Measurements from ENCODE around the gene SP1. TPM values are rescaled to one million over a fixed set of nuclear protein-coding genes. Genes with fewer than 3 reads are reported as not detected.

Gene SP1
- total and polyA plus RNA-seq, 9 of the 15 experiments (the other 6 are each of a cell fraction or from before 2014, with no cell fraction given), result 8.0 to 65.5 (median 41.6) TPM

DNA sequence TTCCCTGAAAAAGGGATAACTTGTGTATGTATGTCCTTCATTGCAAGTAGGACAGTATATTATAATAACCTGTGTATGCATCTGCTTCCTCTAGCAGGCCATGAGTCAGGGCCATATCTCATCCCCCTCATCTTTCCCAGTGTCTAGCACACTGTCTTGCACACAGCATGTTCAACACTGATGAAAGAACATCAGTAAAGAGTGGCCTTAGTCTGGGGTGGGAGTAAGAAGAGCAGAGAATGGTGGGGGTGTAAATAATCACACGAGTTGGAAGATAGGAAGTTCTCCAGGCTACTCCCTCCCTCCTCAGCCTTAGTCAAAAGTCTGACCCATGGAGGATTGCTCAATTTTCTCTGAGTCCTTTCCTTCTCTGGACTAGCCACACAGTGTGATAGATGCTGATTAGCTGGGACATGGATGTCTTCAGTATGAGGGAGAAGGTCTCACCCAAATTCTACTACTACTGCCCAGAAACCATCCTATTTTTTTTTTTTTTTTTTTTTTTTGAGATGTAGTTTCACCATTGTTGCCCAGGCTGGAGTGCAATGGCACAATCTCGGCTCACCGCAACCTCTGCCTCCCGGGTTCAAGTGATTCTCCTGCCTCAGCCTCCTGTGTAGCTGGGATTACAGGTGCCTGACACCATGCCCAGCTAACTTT, 14.6 kb upstream of the SP1 start (continued):
- TF ChIP-seq TOE1 (IDR thresholded peaks at IDR 0.05; ENCODE audit: borderline replicate concordance), result no peak
- TF ChIP-seq TOE1 (CRISPR knock-in tag; IDR thresholded peaks at IDR 0.05; ENCODE audit: borderline replicate concordance, low read depth), result no peak
- no peak for TF ChIP-seq ZNF124 (CRISPR knock-in tag; IDR thresholded peaks at IDR 0.05)
- TF ChIP-seq BRF1 (IDR thresholded peaks at IDR 0.05; ENCODE audit: borderline replicate concordance, extremely low read depth, insufficient read length), result no peak
- TF ChIP-seq WHSC1 (IDR thresholded peaks at IDR 0.05; ENCODE audit: low read length), result no peak
- TF ChIP-seq CEBPB (tag; IDR thresholded peaks at IDR 0.05), result peak; percentile 87
- TF ChIP-seq CREM (IDR thresholded peaks at IDR 0.05; ENCODE audit: low read depth), result peak; percentile 50; the same call in 1 of the 2 replicates
- TF ChIP-seq, protein P1, sequence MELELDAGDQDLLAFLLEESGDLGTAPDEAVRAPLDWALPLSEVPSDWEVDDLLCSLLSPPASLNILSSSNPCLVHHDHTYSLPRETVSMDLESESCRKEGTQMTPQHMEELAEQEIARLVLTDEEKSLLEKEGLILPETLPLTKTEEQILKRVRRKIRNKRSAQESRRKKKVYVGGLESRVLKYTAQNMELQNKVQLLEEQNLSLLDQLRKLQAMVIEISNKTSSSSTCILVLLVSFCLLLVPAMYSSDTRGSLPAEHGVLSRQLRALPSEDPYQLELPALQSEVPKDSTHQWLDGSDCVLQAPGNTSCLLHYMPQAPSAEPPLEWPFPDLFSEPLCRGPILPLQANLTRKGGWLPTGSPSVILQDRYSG (tag; conservative IDR thresholded peaks at IDR 0.05; ENCODE audit: low read depth), result no peak
- no peak for TF ChIP-seq RERE (CRISPR knock-in tag; IDR thresholded peaks at IDR 0.05; ENCODE audit: borderline replicate concordance)
- TF ChIP-seq CC2D1A (IDR thresholded peaks at IDR 0.05), result no peak
- TF ChIP-seq KDM4B (IDR thresholded peaks at IDR 0.05; ENCODE audit: borderline replicate concordance in 2 of 2, low read depth in 1 of 2), result no peak
- no peak for TF ChIP-seq DDX20 (tag; IDR thresholded peaks at IDR 0.05; ENCODE audit: low read depth)
- TF ChIP-seq CREB1 (IDR thresholded peaks at IDR 0.05), result no peak
- TF ChIP-seq CREB1 (CRISPR knock-in tag; IDR thresholded peaks at IDR 0.05), result no peak
- TF ChIP-seq, protein P2, sequence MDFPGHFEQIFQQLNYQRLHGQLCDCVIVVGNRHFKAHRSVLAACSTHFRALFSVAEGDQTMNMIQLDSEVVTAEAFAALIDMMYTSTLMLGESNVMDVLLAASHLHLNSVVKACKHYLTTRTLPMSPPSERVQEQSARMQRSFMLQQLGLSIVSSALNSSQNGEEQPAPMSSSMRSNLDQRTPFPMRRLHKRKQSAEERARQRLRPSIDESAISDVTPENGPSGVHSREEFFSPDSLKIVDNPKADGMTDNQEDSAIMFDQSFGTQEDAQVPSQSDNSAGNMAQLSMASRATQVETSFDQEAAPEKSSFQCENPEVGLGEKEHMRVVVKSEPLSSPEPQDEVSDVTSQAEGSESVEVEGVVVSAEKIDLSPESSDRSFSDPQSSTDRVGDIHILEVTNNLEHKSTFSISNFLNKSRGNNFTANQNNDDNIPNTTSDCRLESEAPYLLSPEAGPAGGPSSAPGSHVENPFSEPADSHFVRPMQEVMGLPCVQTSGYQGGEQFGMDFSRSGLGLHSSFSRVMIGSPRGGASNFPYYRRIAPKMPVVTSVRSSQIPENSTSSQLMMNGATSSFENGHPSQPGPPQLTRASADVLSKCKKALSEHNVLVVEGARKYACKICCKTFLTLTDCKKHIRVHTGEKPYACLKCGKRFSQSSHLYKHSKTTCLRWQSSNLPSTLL (IDR thresholded peaks at IDR 0.05), result no peak
- TF ChIP-seq NELFE (IDR thresholded peaks at IDR 0.05; ENCODE audit: insufficient read depth, insufficient read length), result no peak
- no peak for TF ChIP-seq ZNF263 (CRISPR knock-in tag; IDR thresholded peaks at IDR 0.05; ENCODE audit: borderline replicate concordance)
- 0 out of 2 replicates have a peak, but pooled peaks have one; percentile 29 for TF ChIP-seq RNF2 (IDR thresholded peaks at IDR 0.05)
- TF ChIP-seq PHB (CRISPR knock-in tag; IDR thresholded peaks at IDR 0.05), result no peak
- no peak for TF ChIP-seq BRF2 (IDR thresholded peaks at IDR 0.05; ENCODE audit: borderline replicate concordance, insufficient read depth, insufficient read length)
